HL-60 (cell line): ENCODE data around the gene TRAPPC12.

Source experiments
- DNase-seq, 2 experiments: peaks; one replicate each; pipeline ENCODE4 v3.0.0-alpha.2; 2010 to 2020; ENCODE audit warnings: low read depth in 1 of 2, low spot score in 1 of 2
- H3K27ac ChIP-seq: fragments of 250-450 bp; sonication (Bioruptor Pico); replicated peaks from 2 replicates; pipeline ENCODE4 v1.5.1; 2020; ENCODE audit warnings: mild to moderate bottlenecking, moderate library complexity
- H3K27me3 ChIP-seq: fragments of 250-450 bp; sonication (Bioruptor Pico); 2 replicates; pipeline ENCODE4 v1.5.1; 2021; ENCODE audit warnings: mild to moderate bottlenecking, moderate library complexity; ENCODE audit not compliant: insufficient read depth, poor library complexity, severe bottlenecking
- H3K4me3 ChIP-seq: replicated peaks from 2 replicates; pipeline ENCODE4 v1.5.1; 2011; ENCODE audit warnings: mild to moderate bottlenecking, control low read depth, low read length; ENCODE audit not compliant: insufficient read depth
- CTCF ChIP-seq: IDR thresholded peaks from one replicate; pipeline ENCODE4 v1.5.1; 2011; ENCODE audit warnings: low read length, control low read depth, inconsistent platforms; ENCODE audit not compliant: insufficient read depth
- GABPA ChIP-seq: IDR thresholded peaks from 2 replicates; pipeline ENCODE4 v1.6.1; 2012; ENCODE audit warnings: low read depth
- POLR2AphosphoS5 ChIP-seq: IDR thresholded peaks from 2 replicates; pipeline ENCODE4 v1.6.1; 2012; ENCODE audit warnings: low read depth
- REST ChIP-seq: IDR thresholded peaks from 2 replicates; pipeline ENCODE4 v1.6.1; 2012; ENCODE audit warnings: low read depth; ENCODE audit not compliant: insufficient replicate concordance
- SPI1 ChIP-seq: IDR thresholded peaks from 2 replicates; pipeline ENCODE4 v1.6.1; 2012; ENCODE audit warnings: low read depth, mild to moderate bottlenecking, borderline replicate concordance

The TRAPPC12 gene

GRCh38 chr2:3468296-3468988, 88.9 kb downstream of the TRAPPC12 start:
- no peaks in the 10 kb centered on the region for H3K27me3 ChIP-seq
- no peak for DNase-seq
- TF ChIP-seq CTCF (no peak), GABPA (no peak), SPI1 (no peak)
- no peak overlapping the region for H3K27ac ChIP-seq
- H3K4me3 ChIP-seq: no peak overlapping the region

DNA sequence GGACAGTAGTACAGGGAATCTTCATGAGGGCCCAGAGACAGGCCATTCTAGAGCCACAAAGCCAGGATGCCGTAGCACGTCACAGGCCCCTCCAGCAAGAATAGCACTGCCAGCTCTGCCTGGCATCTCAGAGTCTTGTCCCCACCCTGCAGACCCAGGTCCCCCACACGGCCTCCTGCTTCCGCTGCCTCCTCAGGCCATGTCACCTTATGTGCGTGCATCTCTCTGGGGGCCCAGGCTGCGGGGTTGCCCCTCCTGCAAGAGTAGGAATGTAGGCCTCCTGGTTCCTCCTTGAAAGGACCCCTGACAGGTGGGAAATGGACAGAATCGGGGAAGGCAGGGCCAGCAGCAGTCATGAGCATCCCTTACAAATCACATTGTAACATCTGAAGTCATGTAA, 90.0 kb downstream of the TRAPPC12 start:
- Histone ChIP-seq H3K4me3 (no peak overlapping the region), H3K27me3 (no peaks in the 10 kb centered on the region), H3K27ac (no peak overlapping the region)
- TF ChIP-seq GABPA (no peak), CTCF (no peak), REST (no peak), POLR2AphosphoS5 (no peak), SPI1 (no peak)
- DNase-seq: no peak

DNA sequence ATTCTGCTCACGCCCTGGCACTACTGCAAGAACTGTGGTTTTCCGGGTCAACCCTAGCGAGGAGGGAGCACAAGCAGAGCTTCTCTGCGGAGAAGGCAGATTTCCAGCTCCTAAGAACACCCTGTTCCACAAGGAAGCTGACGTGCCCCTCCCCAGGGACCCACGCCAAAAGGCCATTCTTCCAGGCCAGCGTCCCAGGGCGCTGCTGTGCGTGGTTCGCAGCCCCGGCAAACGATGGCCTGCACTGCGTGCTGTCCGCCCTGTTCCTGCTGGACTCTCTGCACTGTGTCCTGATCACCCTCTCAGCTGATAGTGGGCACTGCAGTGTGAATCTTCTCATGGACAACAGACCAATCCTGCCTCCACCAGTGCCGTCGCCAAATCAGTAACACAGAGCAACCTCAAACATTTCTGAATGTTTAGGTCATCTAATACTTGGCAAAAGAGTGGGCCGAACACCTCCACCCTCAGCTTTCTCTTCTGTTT, 90.7 kb downstream of the TRAPPC12 start:
- no peak overlapping the region for H3K27ac ChIP-seq
- no peak overlapping the region for H3K4me3 ChIP-seq
- TF ChIP-seq GABPA (no peak), REST (no peak)

DNA sequence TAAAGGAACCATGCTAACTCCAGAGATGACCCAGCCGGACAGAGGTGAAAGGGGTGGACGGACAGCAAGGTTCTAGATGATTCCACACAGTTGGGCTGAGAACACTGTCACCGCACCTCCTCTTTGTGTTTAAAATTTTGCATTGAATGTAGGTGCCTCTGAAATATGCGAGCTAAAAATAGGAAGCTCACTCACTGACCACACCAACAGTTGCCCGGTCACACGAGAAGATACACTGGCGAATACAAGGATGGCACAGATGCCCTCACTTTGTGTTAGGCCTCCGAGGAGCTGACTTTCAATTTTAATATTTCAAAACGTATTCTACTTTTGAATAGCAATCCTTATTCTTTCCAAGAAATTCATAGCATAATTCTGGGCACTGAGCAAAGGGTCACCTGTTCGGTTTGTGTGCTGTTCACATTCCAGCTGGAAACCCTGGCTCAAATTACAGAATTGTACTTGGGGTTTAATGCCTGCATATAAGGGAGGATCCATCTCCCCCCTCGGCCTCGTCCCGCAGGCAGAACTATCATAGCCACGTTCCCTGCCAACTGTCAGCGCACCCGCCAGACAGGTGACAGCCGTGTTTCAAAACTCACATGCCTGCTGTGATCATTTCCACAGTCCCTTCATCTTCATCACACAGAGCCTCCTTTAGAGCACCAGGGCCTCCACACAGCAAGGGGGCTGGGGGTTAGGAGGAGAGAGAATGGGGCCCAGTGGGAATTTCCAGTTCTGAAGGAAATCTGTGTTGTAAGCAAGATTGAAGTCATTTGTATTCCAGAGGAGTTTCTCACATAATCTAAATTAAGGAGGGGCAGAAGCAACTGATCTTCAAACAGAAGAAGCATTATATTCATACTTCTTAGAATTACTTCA, 91.6 kb downstream of the TRAPPC12 start:
- no peak for DNase-seq
- TF ChIP-seq SPI1 (no peak), GABPA (no peak), CTCF (no peak)
- Histone ChIP-seq H3K27ac (no peak overlapping the region), H3K4me3 (no peak overlapping the region), H3K27me3 (no peaks in the 10 kb centered on the region)

More for the DNA sequence above, 90.7 kb downstream of the TRAPPC12 start:
- no peak for DNase-seq
- no peaks in the 10 kb centered on the region for H3K27me3 ChIP-seq
